ENCODE results near the gene ELK3.

The ELK3 gene

DNA sequence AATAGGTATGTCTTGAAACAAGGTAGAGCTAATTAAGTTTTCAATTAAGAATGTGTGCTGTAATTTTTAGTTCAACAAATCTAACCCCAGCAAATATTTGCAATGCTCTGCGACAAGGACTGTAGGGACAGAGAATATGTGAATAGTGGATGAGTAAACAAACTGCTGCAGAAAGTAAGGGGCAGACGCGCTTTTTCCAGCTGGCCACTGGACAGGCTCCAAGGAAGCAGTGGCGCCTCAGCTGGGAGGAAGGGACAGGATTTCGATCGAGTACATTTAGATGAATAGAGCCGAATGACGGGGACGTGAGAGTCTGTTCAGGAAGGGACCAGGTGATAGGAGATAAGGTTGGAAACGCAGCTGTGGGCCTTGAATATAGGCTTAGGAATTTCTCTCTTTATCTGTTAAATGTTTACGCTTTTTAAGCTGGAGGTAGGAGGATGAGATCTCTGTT lies 69.3 kb downstream of the ELK3 start:
- Histone ChIP-seq H3K36me3 (ENCODE audit: control insufficient read depth in 5 of 5, insufficient read depth in 5 of 5, low read length in 5 of 5) (peaks cover 6 to 44% (median 23%) of the 10 kb centered on the region in 5 donors), H3K4me1 (ENCODE audit: control insufficient read depth in 5 of 5, insufficient read depth in 5 of 5, low read length in 5 of 5) (peaks cover 0 to 16% (median 4%) of the 10 kb centered on the region in 5 donors), H3K9ac (ENCODE audit: low read length in 5 of 5) (no peak overlapping the region), H3K9me3 (ENCODE audit: control insufficient read depth in 5 of 5, low read length in 5 of 5) (no peaks in the 10 kb centered on the region), H3K4me3 (ENCODE audit: low read depth in 1 of 5, low read length in 5 of 5) (no peak overlapping the region), H3K27me3 (ENCODE audit: control insufficient read depth in 5 of 5, insufficient read depth in 4 of 5, low read length in 5 of 5) (no peaks in the 10 kb centered on the region), H3K27ac (ENCODE audit: low read depth, low read length) (no peak overlapping the region)

DNA sequence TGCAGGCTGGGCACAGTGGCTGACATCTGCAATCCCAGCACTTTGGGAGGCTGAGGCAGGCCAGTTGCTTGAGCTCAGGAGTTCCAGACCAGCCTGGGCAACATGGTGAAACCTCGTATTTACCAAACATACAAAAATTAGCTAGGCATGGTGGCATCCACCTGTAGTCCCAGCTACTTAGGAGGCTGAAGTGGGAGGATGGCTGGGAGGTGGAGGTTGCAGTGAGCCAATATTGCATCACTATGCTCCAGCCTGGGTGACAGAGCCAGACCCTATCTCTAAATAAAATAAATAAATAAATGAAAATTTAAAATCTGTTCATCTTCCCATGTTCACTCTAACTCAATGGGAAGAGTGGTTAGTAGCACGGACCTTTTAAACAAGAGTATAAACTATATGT lies 71.2 kb downstream of the ELK3 start:
- Histone ChIP-seq H3K27me3 (ENCODE audit: control insufficient read depth in 5 of 5, insufficient read depth in 4 of 5, low read length in 5 of 5) (no peaks in the 10 kb centered on the region), H3K9me3 (ENCODE audit: control insufficient read depth in 5 of 5, low read length in 5 of 5) (no peaks in the 10 kb centered on the region), H3K36me3 (ENCODE audit: control insufficient read depth in 5 of 5, insufficient read depth in 5 of 5, low read length in 5 of 5) (peaks cover 8 to 49% (median 29%) of the 10 kb centered on the region in 5 donors), H3K27ac (ENCODE audit: low read depth, low read length) (no peak overlapping the region), H3K4me1 (ENCODE audit: control insufficient read depth in 5 of 5, insufficient read depth in 5 of 5, low read length in 5 of 5) (peaks cover 0 to 5% (median 0%) of the 10 kb centered on the region in 5 donors), H3K4me3 (ENCODE audit: low read depth in 1 of 5, low read length in 5 of 5) (no peak overlapping the region), H3K9ac (ENCODE audit: low read length in 5 of 5) (no peak overlapping the region)

DNA sequence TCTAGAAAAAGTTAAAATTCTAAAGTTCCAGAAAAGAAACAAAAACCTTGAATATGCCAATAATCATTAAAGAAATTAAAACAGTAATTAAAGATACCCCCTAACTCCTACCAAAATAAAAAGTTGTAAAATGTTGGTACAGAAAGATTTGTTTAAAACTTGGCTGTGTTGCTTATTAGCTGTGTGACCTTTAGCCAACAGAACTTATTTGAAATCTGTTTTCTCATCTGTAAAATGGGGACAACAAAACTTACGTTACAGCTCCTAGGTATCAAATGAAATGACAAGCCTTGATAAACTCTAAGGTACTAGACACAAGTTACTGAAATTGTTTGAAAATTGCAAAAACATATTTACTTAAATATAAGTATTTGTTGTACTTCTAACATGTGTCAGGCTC lies 71.7 kb downstream of the ELK3 start:
- no peak overlapping the region for H3K9ac ChIP-seq (ENCODE audit: low read length in 5 of 5)
- peaks cover 0 to 3% (median 0%) of the 10 kb centered on the region in 5 donors for H3K4me1 ChIP-seq (ENCODE audit: control insufficient read depth in 5 of 5, insufficient read depth in 5 of 5, low read length in 5 of 5)
- no peak overlapping the region for H3K4me3 ChIP-seq (ENCODE audit: low read depth in 1 of 5, low read length in 5 of 5)
- H3K27me3 ChIP-seq (ENCODE audit: control insufficient read depth in 5 of 5, insufficient read depth in 4 of 5, low read length in 5 of 5): no peaks in the 10 kb centered on the region
- no peak overlapping the region for H3K27ac ChIP-seq (ENCODE audit: low read depth, low read length)
- H3K9me3 ChIP-seq (ENCODE audit: control insufficient read depth in 5 of 5, low read length in 5 of 5): no peaks in the 10 kb centered on the region
- peaks cover 9 to 49% (median 28%) of the 10 kb centered on the region in 5 donors for H3K36me3 ChIP-seq (ENCODE audit: control insufficient read depth in 5 of 5, insufficient read depth in 5 of 5, low read length in 5 of 5)

DNA sequence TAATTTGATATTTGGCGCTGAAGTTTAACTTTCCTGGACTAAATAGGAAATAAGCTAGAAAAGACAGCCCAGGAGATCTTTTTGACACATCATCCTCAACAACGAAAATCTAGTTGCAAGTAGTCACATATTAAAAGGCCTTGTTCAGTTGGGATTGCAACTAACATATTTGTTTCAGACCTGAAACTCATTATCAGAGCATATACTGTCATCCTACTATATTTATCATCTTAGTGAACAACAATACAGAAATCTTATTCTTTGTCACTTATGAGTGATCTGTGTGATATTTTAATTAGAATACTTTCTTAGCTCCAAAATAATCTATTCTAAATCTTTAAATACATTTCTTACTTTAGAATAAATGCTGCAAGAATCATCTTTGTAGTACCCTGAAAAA lies 72.1 kb downstream of the ELK3 start:
- H3K36me3 ChIP-seq (ENCODE audit: control insufficient read depth in 5 of 5, insufficient read depth in 5 of 5, low read length in 5 of 5): peaks cover 12 to 46% (median 25%) of the 10 kb centered on the region in 5 donors
- H3K9ac ChIP-seq (ENCODE audit: low read length in 5 of 5): no peak overlapping the region
- no peaks in the 10 kb centered on the region for H3K9me3 ChIP-seq (ENCODE audit: control insufficient read depth in 5 of 5, low read length in 5 of 5)
- H3K4me3 ChIP-seq (ENCODE audit: low read depth in 1 of 5, low read length in 5 of 5): no peak overlapping the region
- no peaks in the 10 kb centered on the region for H3K4me1 ChIP-seq (ENCODE audit: control insufficient read depth in 5 of 5, insufficient read depth in 5 of 5, low read length in 5 of 5)
- H3K27ac ChIP-seq (ENCODE audit: low read depth, low read length): no peak overlapping the region
- no peaks in the 10 kb centered on the region for H3K27me3 ChIP-seq (ENCODE audit: control insufficient read depth in 5 of 5, insufficient read depth in 4 of 5, low read length in 5 of 5)

- H3K4me1 ChIP-seq (ENCODE audit: control insufficient read depth in 5 of 5, insufficient read depth in 5 of 5, low read length in 5 of 5): peaks cover 0 to 3% (median 0%) of the 10 kb centered on the region in 5 donors
- no peak overlapping the region for H3K9ac ChIP-seq (ENCODE audit: low read length in 5 of 5)
- no peak overlapping the region for H3K27ac ChIP-seq (ENCODE audit: low read depth, low read length)
- no peak overlapping the region for H3K4me3 ChIP-seq (ENCODE audit: low read depth in 1 of 5, low read length in 5 of 5)
- H3K36me3 ChIP-seq (ENCODE audit: control insufficient read depth in 5 of 5, insufficient read depth in 5 of 5, low read length in 5 of 5): peaks cover 13 to 47% (median 32%) of the 10 kb centered on the region in 5 donors
- H3K9me3 ChIP-seq (ENCODE audit: control insufficient read depth in 5 of 5, low read length in 5 of 5): no peaks in the 10 kb centered on the region
- no peaks in the 10 kb centered on the region for H3K27me3 ChIP-seq (ENCODE audit: control insufficient read depth in 5 of 5, insufficient read depth in 4 of 5, low read length in 5 of 5)
Observed at GRCh38 chr12:96271469-96272199, 77.5 kb downstream of the ELK3 start.

- H3K27me3 ChIP-seq (ENCODE audit: control insufficient read depth in 5 of 5, insufficient read depth in 4 of 5, low read length in 5 of 5): no peaks in the 10 kb centered on the region
- peaks cover 9 to 36% (median 31%) of the 10 kb centered on the region in 5 donors for H3K36me3 ChIP-seq (ENCODE audit: control insufficient read depth in 5 of 5, insufficient read depth in 5 of 5, low read length in 5 of 5)
- no peak overlapping the region for H3K27ac ChIP-seq (ENCODE audit: low read depth, low read length)
- H3K9me3 ChIP-seq (ENCODE audit: control insufficient read depth in 5 of 5, low read length in 5 of 5): no peaks in the 10 kb centered on the region
- peaks cover 0 to 3% (median 0%) of the 10 kb centered on the region in 5 donors for H3K4me1 ChIP-seq (ENCODE audit: control insufficient read depth in 5 of 5, insufficient read depth in 5 of 5, low read length in 5 of 5)
- no peak overlapping the region for H3K9ac ChIP-seq (ENCODE audit: low read length in 5 of 5)
- H3K4me3 ChIP-seq (ENCODE audit: low read depth in 1 of 5, low read length in 5 of 5): no peak overlapping the region
Observed at GRCh38 chr12:96274331-96274730, 80.2 kb downstream of the ELK3 start.

GRCh38 chr12:96285158-96285557 lies 91.0 kb downstream of the ELK3 start:
- H3K36me3 ChIP-seq (ENCODE audit: control insufficient read depth in 5 of 5, insufficient read depth in 5 of 5, low read length in 5 of 5): peaks cover 50 to 83% (median 68%) of the 10 kb centered on the region in 5 donors
- H3K27ac ChIP-seq (ENCODE audit: low read depth, low read length): no peak overlapping the region
- H3K27me3 ChIP-seq (ENCODE audit: control insufficient read depth in 5 of 5, insufficient read depth in 4 of 5, low read length in 5 of 5): no peaks in the 10 kb centered on the region
- no peaks in the 10 kb centered on the region for H3K9me3 ChIP-seq (ENCODE audit: control insufficient read depth in 5 of 5, low read length in 5 of 5)
- no peak overlapping the region for H3K9ac ChIP-seq (ENCODE audit: low read length in 5 of 5)
- H3K4me3 ChIP-seq (ENCODE audit: low read depth in 1 of 5, low read length in 5 of 5): no peak overlapping the region
- H3K4me1 ChIP-seq (ENCODE audit: control insufficient read depth in 5 of 5, insufficient read depth in 5 of 5, low read length in 5 of 5): no peaks in the 10 kb centered on the region

DNA sequence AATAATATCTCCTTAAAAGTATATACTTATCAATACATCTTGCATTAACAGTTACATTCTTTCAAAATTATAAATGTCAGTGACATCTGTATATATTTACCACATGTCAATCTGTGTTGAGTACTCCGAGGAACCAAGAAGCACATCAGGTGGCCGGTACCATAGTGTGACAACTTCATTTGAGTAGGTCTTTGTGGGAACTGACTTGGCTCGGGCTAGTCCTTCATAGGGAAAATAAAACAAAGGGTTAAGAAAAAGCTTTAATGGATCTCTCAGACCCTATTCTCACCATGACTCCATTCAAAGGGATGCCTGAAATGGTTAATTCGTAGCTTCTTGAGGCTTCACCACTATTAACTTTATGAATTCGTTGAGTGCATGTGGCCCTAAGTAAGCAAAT lies 94.9 kb downstream of the ELK3 start:
- Histone ChIP-seq H3K36me3 (ENCODE audit: control insufficient read depth in 5 of 5, insufficient read depth in 5 of 5, low read length in 5 of 5) (peaks cover 29 to 56% (median 46%) of the 10 kb centered on the region in 5 donors), H3K9me3 (ENCODE audit: control insufficient read depth in 5 of 5, low read length in 5 of 5) (no peaks in the 10 kb centered on the region), H3K9ac (ENCODE audit: low read length in 5 of 5) (no peak overlapping the region), H3K4me1 (ENCODE audit: control insufficient read depth in 5 of 5, insufficient read depth in 5 of 5, low read length in 5 of 5) (no peaks in the 10 kb centered on the region), H3K4me3 (ENCODE audit: low read depth in 1 of 5, low read length in 5 of 5) (no peak overlapping the region), H3K27me3 (ENCODE audit: control insufficient read depth in 5 of 5, insufficient read depth in 4 of 5, low read length in 5 of 5) (no peaks in the 10 kb centered on the region), H3K27ac (ENCODE audit: low read depth, low read length) (no peak overlapping the region)

GRCh38 chr12:96293093-96293492 lies 98.9 kb downstream of the ELK3 start:
- Histone ChIP-seq H3K9me3 (ENCODE audit: control insufficient read depth in 5 of 5, low read length in 5 of 5) (no peaks in the 10 kb centered on the region), H3K9ac (ENCODE audit: low read length in 5 of 5) (no peak overlapping the region), H3K36me3 (ENCODE audit: control insufficient read depth in 5 of 5, insufficient read depth in 5 of 5, low read length in 5 of 5) (peaks cover 11 to 30% (median 21%) of the 10 kb centered on the region in 5 donors), H3K27me3 (ENCODE audit: control insufficient read depth in 5 of 5, insufficient read depth in 4 of 5, low read length in 5 of 5) (no peaks in the 10 kb centered on the region), H3K4me1 (ENCODE audit: control insufficient read depth in 5 of 5, insufficient read depth in 5 of 5, low read length in 5 of 5) (no peaks in the 10 kb centered on the region), H3K4me3 (ENCODE audit: low read depth in 1 of 5, low read length in 5 of 5) (no peak overlapping the region), H3K27ac (ENCODE audit: low read depth, low read length) (no peak overlapping the region)

- no peaks in the 10 kb centered on the region for H3K4me1 ChIP-seq (ENCODE audit: control insufficient read depth in 5 of 5, insufficient read depth in 5 of 5, low read length in 5 of 5)
- H3K27ac ChIP-seq (ENCODE audit: low read depth, low read length): no peak overlapping the region
- peaks cover 8 to 22% (median 11%) of the 10 kb centered on the region in 5 donors for H3K36me3 ChIP-seq (ENCODE audit: control insufficient read depth in 5 of 5, insufficient read depth in 5 of 5, low read length in 5 of 5)
- H3K27me3 ChIP-seq (ENCODE audit: control insufficient read depth in 5 of 5, insufficient read depth in 4 of 5, low read length in 5 of 5): no peaks in the 10 kb centered on the region
- H3K9me3 ChIP-seq (ENCODE audit: control insufficient read depth in 5 of 5, low read length in 5 of 5): no peaks in the 10 kb centered on the region
- no peak overlapping the region for H3K9ac ChIP-seq (ENCODE audit: low read length in 5 of 5)
- no peak overlapping the region for H3K4me3 ChIP-seq (ENCODE audit: low read depth in 1 of 5, low read length in 5 of 5)
Observed at GRCh38 chr12:96294831-96295230, 100.7 kb downstream of the ELK3 start.

Data from subcutaneous abdominal adipose tissue (tissue), 5 donors.